Stimulated activated CD8-positive, alpha-beta memory T cell treated with anti-CD3 and anti-CD28 coated beads, Interleukin-15, amount 100 ng/mL, for 4 hours (primary cell): ENCODE results near the gene LAMC3.

ENCODE experiments used
- DNase-seq, 2 donors: peaks; one replicate each; pipeline ENCODE4 v3.0.0-alpha.2; 2020; ENCODE audit warnings: low read depth in 2 of 2

Gene LAMC3

GRCh38 chr9:131008909-131009618 is at the start of gene LAMC3:
TSS of gene LAMC3 (plus strand) at chr9:131009174. CDS start at chr9:131009215, 41 bp downstream.
- DNase-seq = no peak

GRCh38 chr9:130959809-130960334 is 49.1 kb upstream of the LAMC3 start:
- DNase-seq = no peak

GRCh38 chr9:130960522-130961378 is 48.2 kb upstream of the LAMC3 start:
- DNase-seq = no peak

GRCh38 chr9:130961511-130962300 is 47.3 kb upstream of the LAMC3 start:
- no peak for DNase-seq

- no peak for DNase-seq
Observed at GRCh38 chr9:130962418-130963316, 46.3 kb upstream of the LAMC3 start.

- DNase-seq = no peak
Observed at GRCh38 chr9:130963337-130963908, 45.6 kb upstream of the LAMC3 start.

- DNase-seq = no peak
Observed at GRCh38 chr9:130963916-130964315, 45.1 kb upstream of the LAMC3 start.

GRCh38 chr9:130965680-130966079 is 43.3 kb upstream of the LAMC3 start:
- DNase-seq = no peak

GRCh38 chr9:130970052-130970451 is 38.9 kb upstream of the LAMC3 start:
- no peak for DNase-seq

GRCh38 chr9:130970855-130971254 is 38.1 kb upstream of the LAMC3 start:
- DNase-seq = no peak

GRCh38 chr9:130971294-130971849 is 37.6 kb upstream of the LAMC3 start:
- no peak for DNase-seq

- no peak for DNase-seq
Observed at GRCh38 chr9:130972277-130972956, 36.6 kb upstream of the LAMC3 start.

GRCh38 chr9:130972957-130973685 is 35.9 kb upstream of the LAMC3 start:
- DNase-seq = no peak

GRCh38 chr9:130973686-130974281 is 35.2 kb upstream of the LAMC3 start:
- DNase-seq = no peak

- DNase-seq = no peak
Observed at GRCh38 chr9:130974697-130975096, 34.3 kb upstream of the LAMC3 start.

GRCh38 chr9:130975156-130975555 is 33.8 kb upstream of the LAMC3 start:
- no peak for DNase-seq

GRCh38 chr9:130975932-130976841 is 32.8 kb upstream of the LAMC3 start:
- DNase-seq = no peak
